Subcutaneous abdominal adipose tissue (tissue), 5 donors: ENCODE measurements around the gene KRT12.
"Not testable (repeated sequence)": the region's sequence is repeated elsewhere in the genome, so short reads cannot be mapped to it uniquely, and the experiment has no call there.

Experiments
- H3K27ac ChIP-seq: one replicate; pipeline ENCODE4 v1.7.0; 2013; ENCODE audit warnings: low read depth, mild to moderate bottlenecking, inconsistent platforms, low read length, moderate library complexity
- H3K27me3 ChIP-seq, 5 donors: one replicate each; pipeline ENCODE4 v1.7.0; 2013; ENCODE audit warnings: low read length in 5 of 5, inconsistent platforms in 1 of 5; ENCODE audit not compliant: control insufficient read depth in 5 of 5, insufficient read depth in 4 of 5
- H3K36me3 ChIP-seq, 5 donors: one replicate each; pipeline ENCODE4 v1.7.0; 2013; ENCODE audit warnings: low read length in 5 of 5; ENCODE audit not compliant: control insufficient read depth in 5 of 5, insufficient read depth in 5 of 5
- H3K4me1 ChIP-seq, 5 donors: one replicate each; pipeline ENCODE4 v1.7.0; 2013; ENCODE audit warnings: low read length in 5 of 5, mild to moderate bottlenecking in 3 of 5, moderate library complexity in 1 of 5; ENCODE audit not compliant: control insufficient read depth in 5 of 5, insufficient read depth in 5 of 5
- H3K4me3 ChIP-seq, 5 donors: one replicate each; pipeline ENCODE4 v1.7.0; 2013; ENCODE audit warnings: low read length in 5 of 5, low read depth in 1 of 5
- H3K9ac ChIP-seq, 5 donors: one replicate each; pipeline ENCODE4 v1.7.0; 2013; ENCODE audit warnings: low read length in 5 of 5, mild to moderate bottlenecking in 4 of 5, moderate library complexity in 3 of 5
- H3K9me3 ChIP-seq, 5 donors: one replicate each; pipeline ENCODE4 v1.7.0; 2013; ENCODE audit warnings: low read length in 5 of 5; ENCODE audit not compliant: control insufficient read depth in 5 of 5
- donor health status: healthy.
- donor health status: healthy.
- donor health status: healthy.
- donor health status: healthy.
- donor health status: healthy.

Gene KRT12

GRCh38 chr17:40864661-40865390 is 2.2 kb downstream of the KRT12 start:
- Histone ChIP-seq H3K4me1 (peaks cover 0 to 5% (median 0%) of the 10 kb centered on the region in 5 donors), H3K9me3 (no peaks in the 10 kb centered on the region), H3K36me3 (no peaks in the 10 kb centered on the region), H3K27ac (no peak overlapping the region), H3K9ac (no peak overlapping the region), H3K4me3 (no peak overlapping the region), H3K27me3 (peaks cover 0 to 4% (median 0%) of the 10 kb centered on the region in 5 donors)

GRCh38 chr17:40862985-40863733 is 3.9 kb downstream of the KRT12 start:
- peaks cover 0 to 4% (median 0%) of the 10 kb centered on the region in 5 donors for H3K27me3 ChIP-seq
- H3K9me3 ChIP-seq, result no peaks in the 10 kb centered on the region
- no peaks in the 10 kb centered on the region for H3K36me3 ChIP-seq
- no peak overlapping the region for H3K9ac ChIP-seq
- H3K4me1 ChIP-seq, result peaks cover 0 to 6% (median 1%) of the 10 kb centered on the region in 5 donors
- H3K27ac ChIP-seq, result no peak overlapping the region
- no peak overlapping the region for H3K4me3 ChIP-seq

- no peak overlapping the region for H3K27ac ChIP-seq
- H3K36me3 ChIP-seq, result no peaks in the 10 kb centered on the region
- no peak overlapping the region for H3K9ac ChIP-seq
- H3K27me3 ChIP-seq, result peaks cover 0 to 3% (median 0%) of the 10 kb centered on the region in 5 donors
- H3K4me3 ChIP-seq, result no peak overlapping the region
- peaks cover 0 to 14% (median 10%) of the 10 kb centered on the region in 5 donors for H3K4me1 ChIP-seq
- H3K9me3 ChIP-seq, result no peaks in the 10 kb centered on the region
Measured at GRCh38 chr17:40859536-40859935, 7.5 kb downstream of the KRT12 start.

DNA sequence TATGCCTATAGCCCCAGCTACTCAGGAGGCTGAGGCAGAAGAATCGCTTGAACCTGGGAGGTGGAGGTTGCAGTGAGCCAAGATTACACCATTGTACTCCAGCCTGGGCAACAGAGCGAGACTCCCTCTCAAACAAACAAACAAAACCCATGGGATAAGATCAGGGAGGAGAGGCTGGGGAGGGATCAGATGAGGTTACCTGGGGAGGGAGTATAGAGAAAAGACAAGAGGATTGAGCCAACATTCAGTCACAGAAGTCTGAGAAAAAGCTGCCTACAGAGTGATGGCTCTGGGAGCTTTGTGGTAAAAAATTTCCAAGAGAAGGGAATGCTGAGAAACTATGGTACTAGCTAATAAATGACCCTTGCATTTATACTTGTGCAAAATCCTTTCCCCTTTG is 8.4 kb downstream of the KRT12 start:
- not testable (repeated sequence) for H3K9me3 ChIP-seq, H3K27me3 ChIP-seq, H3K9ac ChIP-seq, H3K27ac ChIP-seq, H3K36me3 ChIP-seq, H3K4me3 ChIP-seq
- H3K4me1 ChIP-seq, result peaks cover 0 to 17% (median 10%) of the 10 kb centered on the region in 5 donors

DNA sequence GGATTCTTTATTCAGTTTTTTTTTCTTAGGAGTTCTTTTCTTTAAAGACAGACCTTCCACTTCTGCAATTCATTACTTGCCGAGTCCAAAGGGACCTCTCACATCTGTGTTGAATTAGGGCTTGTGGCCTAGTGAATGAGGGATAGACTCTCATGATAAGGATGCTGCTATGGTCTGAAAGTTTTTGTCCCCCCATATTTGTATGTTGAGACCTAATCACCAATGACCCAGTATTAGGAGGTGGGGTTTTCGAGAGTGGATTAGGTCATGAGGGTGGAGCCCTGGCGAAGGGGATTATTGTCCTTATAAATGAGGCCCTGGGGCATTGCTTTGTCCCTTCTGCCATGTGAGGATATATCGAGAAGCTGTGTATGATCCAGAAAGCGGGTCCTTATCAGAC is 9.5 kb downstream of the KRT12 start:
- Histone ChIP-seq H3K4me1 (peaks cover 0 to 17% (median 10%) of the 10 kb centered on the region in 5 donors), H3K9ac (peak overlapping the region in 1 of 5 donors; percentile 5), H3K27me3 (no peaks in the 10 kb centered on the region), H3K36me3 (no peaks in the 10 kb centered on the region), H3K27ac (peak overlapping the region; percentile 11), H3K9me3 (no peaks in the 10 kb centered on the region), H3K4me3 (peak overlapping the region in 1 of 5 donors; percentile 15)

DNA sequence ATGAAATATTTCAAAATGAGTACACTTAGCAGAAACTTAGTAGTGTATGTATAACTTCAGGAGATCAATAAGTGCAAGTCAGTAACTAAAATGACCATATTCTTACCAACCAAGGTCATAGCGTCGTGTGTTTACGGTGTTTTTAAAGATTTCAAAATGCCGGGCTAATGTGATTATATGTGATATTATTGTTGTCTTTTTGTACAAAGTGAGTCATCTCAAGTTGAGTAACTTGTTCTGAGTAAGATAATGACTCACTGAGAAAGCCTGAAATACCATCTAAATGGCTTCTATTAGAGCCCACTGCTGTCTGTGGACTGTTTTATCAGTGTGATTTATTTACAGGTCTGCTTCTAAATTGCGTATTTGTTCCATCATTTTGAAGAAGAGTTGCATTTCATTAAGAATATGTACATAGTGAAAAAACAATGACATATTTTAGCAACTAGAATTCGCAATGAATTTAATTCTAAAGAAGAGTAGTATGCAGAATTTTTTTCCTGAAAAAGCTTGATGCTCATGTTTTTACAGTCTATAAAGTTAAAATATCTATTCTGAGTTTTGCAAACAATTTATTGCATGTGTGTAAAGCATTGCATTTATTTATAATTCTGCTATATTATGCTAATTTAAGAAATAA is 12.7 kb downstream of the KRT12 start:
- no peak overlapping the region for H3K9ac ChIP-seq
- H3K4me3 ChIP-seq, result no peak overlapping the region
- no peaks in the 10 kb centered on the region for H3K36me3 ChIP-seq
- no peak overlapping the region for H3K27ac ChIP-seq
- H3K27me3 ChIP-seq, result peaks cover 0 to 5% (median 0%) of the 10 kb centered on the region in 5 donors
- H3K4me1 ChIP-seq, result peaks cover 0 to 17% (median 10%) of the 10 kb centered on the region in 5 donors
- no peaks in the 10 kb centered on the region for H3K9me3 ChIP-seq

DNA sequence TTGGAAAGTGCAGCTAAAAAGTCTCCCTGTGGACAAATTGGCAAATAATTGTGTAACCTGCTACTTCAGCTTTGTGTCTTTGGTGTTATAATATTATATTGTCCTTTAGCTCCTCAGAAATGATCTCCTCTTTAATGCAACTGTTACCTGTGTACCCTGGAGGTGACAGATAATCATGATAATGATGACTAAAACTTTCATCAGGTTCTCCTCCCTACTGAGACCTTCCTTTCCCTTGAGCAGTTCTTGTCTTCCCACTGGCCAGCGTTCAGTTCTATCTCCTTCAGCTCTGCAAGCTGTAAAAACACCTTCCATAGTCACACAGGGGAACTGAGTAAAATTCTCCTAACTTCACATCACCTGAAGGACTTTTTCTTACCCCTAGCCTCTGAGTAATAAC is 14.7 kb downstream of the KRT12 start:
- H3K27me3 ChIP-seq, result peaks cover 0 to 5% (median 0%) of the 10 kb centered on the region in 5 donors
- no peak overlapping the region for H3K9ac ChIP-seq
- H3K4me3 ChIP-seq, result no peak overlapping the region
- H3K36me3 ChIP-seq, result no peaks in the 10 kb centered on the region
- peaks cover 0 to 8% (median under 1%) of the 10 kb centered on the region in 5 donors for H3K4me1 ChIP-seq
- no peak overlapping the region for H3K27ac ChIP-seq
- no peaks in the 10 kb centered on the region for H3K9me3 ChIP-seq

GRCh38 chr17:40850293-40850972 is 16.6 kb downstream of the KRT12 start:
- no peaks in the 10 kb centered on the region for H3K9me3 ChIP-seq
- no peak overlapping the region for H3K9ac ChIP-seq
- no peaks in the 10 kb centered on the region for H3K36me3 ChIP-seq
- no peak overlapping the region for H3K27ac ChIP-seq
- peaks cover 0 to 5% (median 3%) of the 10 kb centered on the region in 5 donors for H3K27me3 ChIP-seq
- no peak overlapping the region for H3K4me3 ChIP-seq
- H3K4me1 ChIP-seq, result peaks cover 0 to 4% (median 0%) of the 10 kb centered on the region in 5 donors

DNA sequence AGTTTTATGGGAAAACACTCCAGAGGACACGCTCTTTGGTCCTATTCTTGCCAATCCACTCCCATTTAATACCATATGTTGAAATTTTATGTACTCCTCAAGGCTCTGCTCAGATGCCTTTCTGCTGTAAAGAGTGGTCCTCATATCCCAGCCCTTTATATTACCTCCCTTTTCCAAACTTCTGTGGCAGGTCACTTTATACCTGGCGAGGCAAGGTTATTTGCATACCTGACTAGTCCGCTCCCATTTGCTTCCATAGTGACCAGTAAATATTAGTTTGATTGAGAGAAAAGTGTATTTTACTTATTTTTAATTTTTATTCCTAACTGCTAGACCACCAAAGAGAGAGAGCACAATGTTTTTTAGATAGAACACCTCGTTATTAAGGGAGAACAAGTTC is 17.3 kb downstream of the KRT12 start:
- Histone ChIP-seq H3K9me3 (no peaks in the 10 kb centered on the region), H3K27me3 (peaks cover 0 to 5% (median 3%) of the 10 kb centered on the region in 5 donors), H3K4me1 (peaks cover 0 to 4% (median 0%) of the 10 kb centered on the region in 5 donors), H3K9ac (no peak overlapping the region), H3K4me3 (no peak overlapping the region), H3K27ac (no peak overlapping the region), H3K36me3 (no peaks in the 10 kb centered on the region)
